Breast epithelium (tissue), 4 donors: Measurements from ENCODE around the gene SLC35F3. TPM values are rescaled to one million over a fixed set of nuclear protein-coding genes. Genes with fewer than 3 reads are reported as not detected.
A peak's percentile ranks its signal among the peaks of the same experiment; 100 is the strongest.

Source experiments
- DNase-seq, 2 donors: peaks; one replicate each; pipeline ENCODE4 v3.0.0-alpha.2; 2019; ENCODE audit warnings: low spot score in 2 of 2
- H3K27ac ChIP-seq, 2 donors: fragments of 200-600 bp; sonication (generic) in 1 of 2; one replicate each; pipeline ENCODE4 v1.5.1; 2016 to 2019; ENCODE audit warnings: mild to moderate bottlenecking in 1 of 2
- H3K27me3 ChIP-seq, 2 donors: fragments of 200-600 bp; sonication (generic) in 1 of 2; one replicate each; pipeline versions ENCODE4 v1.5.1 to v1.6.0; 2017 to 2019; ENCODE audit warnings: control low read depth in 1 of 2, mild to moderate bottlenecking in 1 of 2
- H3K36me3 ChIP-seq: fragments of 200-600 bp; one replicate; pipeline ENCODE4 v1.5.1; 2019
- H3K4me1 ChIP-seq, 2 donors: fragments of 200-600 bp; sonication (generic); one replicate each; pipeline ENCODE4 v1.5.1; 2016 to 2019; ENCODE audit warnings: control low read depth in 1 of 2
- H3K4me3 ChIP-seq, 3 donors: fragments of 200-600 bp; sonication (generic); 1 replicate in 2 of 3; 2 replicates in 1 of 3; pipeline ENCODE4 v1.5.1; 2016 to 2019; ENCODE audit warnings: mild to moderate bottlenecking in 3 of 3, moderate library complexity in 2 of 3
- H3K9me3 ChIP-seq, 2 donors: fragments of 200-600 bp; sonication (generic) in 1 of 2; one replicate each; pipeline ENCODE4 v1.5.1; 2016 to 2019; ENCODE audit warnings: control low read depth in 1 of 2
- CTCF ChIP-seq, 3 donors: fragments of 450-650 bp; IDR thresholded peaks; one replicate each; pipeline ENCODE4 v1.5.1; 2016 to 2017; ENCODE audit warnings: antibody characterized with exemption in 3 of 3, mild to moderate bottlenecking in 3 of 3, moderate library complexity in 3 of 3
- POLR2A ChIP-seq: fragments of 450-650 bp; IDR thresholded peaks from one replicate; pipeline ENCODE4 v1.6.1; 2016; ENCODE audit warnings: antibody characterized with exemption, mild to moderate bottlenecking, moderate library complexity
- POLR2AphosphoS5 ChIP-seq, 3 donors: sonication (generic); formaldehyde crosslinking; IDR thresholded peaks; one replicate each; pipeline ENCODE4 v1.6.1; 2017; ENCODE audit warnings: antibody characterized with exemption in 3 of 3
- intact Hi-C: fragments of 100-400 bp; cut with DNase I; formaldehyde crosslinking; loops from one replicate; pipeline ENCODE4 v1.15.1; 2023; ENCODE audit warnings: low total_unique reads
- total RNA-seq, 3 donors: library from RNA; depleted of rRNA; stranded (reverse); fragments of >200 nt; gene quantifications; one replicate each; pipeline ENCODE4 v1.1.0, GENCODE V29; 2016

SLC35F3 gene
- total RNA-seq, 3 donors from 2014 or later = 8.8 to 13.0 TPM; not detected in 1

- Histone ChIP-seq H3K4me3 (no peak overlapping the region), H3K27ac (peak overlapping the region; percentile 50 to 52), H3K9me3 (no peaks in the 10 kb centered on the region), H3K4me1 (no peaks in the 10 kb centered on the region), H3K36me3 (no peaks in the 10 kb centered on the region), H3K27me3 (peaks cover 5 to 14% of the 10 kb centered on the region in 2 donors)
- TF ChIP-seq POLR2A (no peak), POLR2AphosphoS5 (IDR thresholded peaks at IDR 0.05) (no peak), CTCF (IDR thresholded peaks at IDR 0.05) (no peak)
- DNase-seq = peak in 1 of 2 donors; percentile 44
- intact Hi-C loops = loop anchor here (5.0 kb wide), 1 partner anchor 1157 kb away; no protein-coding TSS in a partner anchor
Observed at GRCh38 chr1:233909195-233909594, 4.7 kb downstream of the SLC35F3 start.

- H3K27ac ChIP-seq = no peak overlapping the region
- peaks cover 0 to 8% of the 10 kb centered on the region in 2 donors for H3K9me3 ChIP-seq
- DNase-seq = no peak
- H3K27me3 ChIP-seq = no peaks in the 10 kb centered on the region
- intact Hi-C loops = no loop called here
- TF ChIP-seq POLR2A (no peak), CTCF (IDR thresholded peaks at IDR 0.05) (no peak)
- no peaks in the 10 kb centered on the region for H3K36me3 ChIP-seq
- H3K4me1 ChIP-seq = no peaks in the 10 kb centered on the region
- H3K4me3 ChIP-seq = no peak overlapping the region
Observed at GRCh38 chr1:233912447-233912846, 8.0 kb downstream of the SLC35F3 start.

- no peak for TF ChIP-seq POLR2A
- no peak for TF ChIP-seq CTCF (IDR thresholded peaks at IDR 0.05)
- no peak for TF ChIP-seq POLR2AphosphoS5 (IDR thresholded peaks at IDR 0.05)
Observed at GRCh38 chr1:233912909-233913308, 8.4 kb downstream of the SLC35F3 start.

GRCh38 chr1:233916706-233917105 lies 12.2 kb downstream of the SLC35F3 start:
- DNase-seq = no peak
- Histone ChIP-seq H3K36me3 (no peaks in the 10 kb centered on the region), H3K4me1 (no peaks in the 10 kb centered on the region), H3K9me3 (peaks cover 0 to 8% of the 10 kb centered on the region in 2 donors), H3K27ac (no peak overlapping the region), H3K27me3 (no peaks in the 10 kb centered on the region), H3K4me3 (no peak overlapping the region)
- intact Hi-C loops = no loop called here
- TF ChIP-seq POLR2A (no peak), POLR2AphosphoS5 (IDR thresholded peaks at IDR 0.05) (no peak), CTCF (IDR thresholded peaks at IDR 0.05) (no peak)

More at GRCh38 chr1:233912909-233913308, 8.4 kb downstream of the SLC35F3 start:
- Histone ChIP-seq H3K27ac (no peak overlapping the region), H3K4me1 (no peaks in the 10 kb centered on the region), H3K9me3 (peaks cover 0 to 8% of the 10 kb centered on the region in 2 donors), H3K4me3 (no peak overlapping the region), H3K36me3 (no peaks in the 10 kb centered on the region), H3K27me3 (no peaks in the 10 kb centered on the region)
- intact Hi-C loops = no loop called here
- DNase-seq = no peak

GRCh38 chr1:233919786-233920185 lies 15.3 kb downstream of the SLC35F3 start:
- no peaks in the 10 kb centered on the region for H3K36me3 ChIP-seq
- H3K4me1 ChIP-seq = no peaks in the 10 kb centered on the region
- DNase-seq = no peak
- H3K9me3 ChIP-seq = peaks cover 0 to 13% of the 10 kb centered on the region in 2 donors
- no peak overlapping the region for H3K4me3 ChIP-seq
- no peaks in the 10 kb centered on the region for H3K27me3 ChIP-seq
- TF ChIP-seq POLR2A (no peak), POLR2AphosphoS5 (IDR thresholded peaks at IDR 0.05) (no peak), CTCF (IDR thresholded peaks at IDR 0.05) (no peak)
- intact Hi-C loops = no loop called here
- no peak overlapping the region for H3K27ac ChIP-seq
